ENCODE results near the gene EHBP1L1.

EHBP1L1 gene

GRCh38 chr11:65557280-65558001 lies 18.4 kb upstream of the EHBP1L1 start:
- TF ChIP-seq, protein P1, sequence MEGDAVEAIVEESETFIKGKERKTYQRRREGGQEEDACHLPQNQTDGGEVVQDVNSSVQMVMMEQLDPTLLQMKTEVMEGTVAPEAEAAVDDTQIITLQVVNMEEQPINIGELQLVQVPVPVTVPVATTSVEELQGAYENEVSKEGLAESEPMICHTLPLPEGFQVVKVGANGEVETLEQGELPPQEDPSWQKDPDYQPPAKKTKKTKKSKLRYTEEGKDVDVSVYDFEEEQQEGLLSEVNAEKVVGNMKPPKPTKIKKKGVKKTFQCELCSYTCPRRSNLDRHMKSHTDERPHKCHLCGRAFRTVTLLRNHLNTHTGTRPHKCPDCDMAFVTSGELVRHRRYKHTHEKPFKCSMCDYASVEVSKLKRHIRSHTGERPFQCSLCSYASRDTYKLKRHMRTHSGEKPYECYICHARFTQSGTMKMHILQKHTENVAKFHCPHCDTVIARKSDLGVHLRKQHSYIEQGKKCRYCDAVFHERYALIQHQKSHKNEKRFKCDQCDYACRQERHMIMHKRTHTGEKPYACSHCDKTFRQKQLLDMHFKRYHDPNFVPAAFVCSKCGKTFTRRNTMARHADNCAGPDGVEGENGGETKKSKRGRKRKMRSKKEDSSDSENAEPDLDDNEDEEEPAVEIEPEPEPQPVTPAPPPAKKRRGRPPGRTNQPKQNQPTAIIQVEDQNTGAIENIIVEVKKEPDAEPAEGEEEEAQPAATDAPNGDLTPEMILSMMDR (IDR thresholded peaks at IDR 0.05; ENCODE audit: extremely low read depth, insufficient read depth, missing control alignments), result no peak
- in situ Hi-C loops (cut with MboI; ENCODE audit: low pct_unique_long_range_greater_than_20kb, low sequenced_read_pairs, unreplicated experiment), result no loop called here
- no peak for DNase-seq (ENCODE audit: low spot score)

- in situ Hi-C loops (cut with MboI; ENCODE audit: low pct_unique_long_range_greater_than_20kb, low sequenced_read_pairs, unreplicated experiment), result no loop called here
- DNase-seq (ENCODE audit: low spot score), result peak; percentile 85
- TF ChIP-seq, protein P1 (IDR thresholded peaks at IDR 0.05; ENCODE audit: extremely low read depth, insufficient read depth, missing control alignments), result no peak
Measured at GRCh38 chr11:65558002-65558929, 17.6 kb upstream of the EHBP1L1 start, which contains the start of gene LTBP3. Gene LTBP3, minus strand, starts transcription at chr11:65558359. Its CDS starts 400 bp downstream, at chr11:65557959.

- DNase-seq (ENCODE audit: low spot score), result no peak
- in situ Hi-C loops (cut with MboI; ENCODE audit: low pct_unique_long_range_greater_than_20kb, low sequenced_read_pairs, unreplicated experiment), result no loop called here
- TF ChIP-seq, protein P1 (IDR thresholded peaks at IDR 0.05; ENCODE audit: extremely low read depth, insufficient read depth, missing control alignments), result no peak
Measured at GRCh38 chr11:65558930-65559509, 16.8 kb upstream of the EHBP1L1 start.

DNA sequence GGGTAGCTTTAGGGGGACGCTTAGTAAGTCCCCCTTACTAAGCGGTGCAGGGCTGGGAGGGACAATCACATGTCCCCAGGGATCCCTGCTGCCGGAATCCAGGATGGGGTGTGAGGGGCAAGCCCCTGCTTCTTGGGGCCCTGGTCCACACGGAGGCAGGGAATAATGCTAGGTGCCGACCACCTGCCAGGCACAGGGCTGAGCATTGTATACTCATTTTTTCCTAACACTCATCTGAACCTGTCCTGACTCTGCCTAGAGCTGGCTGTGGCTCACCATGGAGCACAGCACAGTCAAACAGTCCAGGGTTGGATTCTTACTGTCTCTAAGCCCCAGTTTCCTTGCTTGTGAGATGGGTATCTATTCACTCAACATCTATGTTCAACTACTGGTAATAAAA lies 16.3 kb upstream of the EHBP1L1 start:
- TF ChIP-seq, protein P1 (IDR thresholded peaks at IDR 0.05; ENCODE audit: extremely low read depth, insufficient read depth, missing control alignments), result no peak
- in situ Hi-C loops (cut with MboI; ENCODE audit: low pct_unique_long_range_greater_than_20kb, low sequenced_read_pairs, unreplicated experiment), result no loop called here
- no peak for DNase-seq (ENCODE audit: low spot score)

DNA sequence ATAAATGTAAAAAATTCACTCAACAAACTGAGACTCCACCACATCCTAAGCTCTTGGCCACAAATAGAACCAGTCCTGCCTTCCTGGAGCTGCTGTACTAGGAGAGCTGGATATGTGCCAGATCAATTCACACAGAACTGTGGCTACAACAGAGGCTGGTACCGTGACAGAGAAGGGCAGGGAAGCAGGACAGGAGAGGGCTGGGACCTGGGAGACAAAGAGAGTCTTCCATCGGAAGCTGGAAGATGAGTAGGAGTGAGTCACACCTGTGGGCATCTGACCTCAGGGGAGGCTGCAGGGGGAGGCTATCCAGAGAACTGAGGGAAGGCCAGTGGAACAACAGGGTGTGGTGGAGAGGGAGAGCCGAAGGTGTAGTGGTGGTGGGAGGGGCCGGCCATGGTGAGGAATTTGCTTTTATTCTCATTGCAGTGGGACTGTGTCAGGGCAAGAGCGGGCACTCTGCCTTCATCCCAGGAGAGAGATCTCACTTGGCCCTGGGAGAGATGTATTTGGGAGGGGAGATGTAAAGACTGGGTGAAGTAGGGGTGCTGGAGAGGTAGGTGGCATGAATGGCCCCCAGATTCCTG lies 15.8 kb upstream of the EHBP1L1 start:
- TF ChIP-seq, protein P1 (IDR thresholded peaks at IDR 0.05; ENCODE audit: extremely low read depth, insufficient read depth, missing control alignments), result no peak
- in situ Hi-C loops (cut with MboI; ENCODE audit: low pct_unique_long_range_greater_than_20kb, low sequenced_read_pairs, unreplicated experiment), result no loop called here
- DNase-seq (ENCODE audit: low spot score), result no peak

Measured in GM13977 (cell line).